GM21447 (cell line): Measurements from ENCODE around the gene ATP2A1.
"Not testable (repeated sequence)": the region's sequence is repeated elsewhere in the genome, so short reads cannot be mapped to it uniquely, and the experiment has no call there.

ENCODE experiments used
- ATAC-seq: cut with Tn5 transposase; IDR thresholded peaks from one replicate; pipeline ENCODE4 v1.9.1; 2021; ENCODE audit not compliant: unreplicated experiment

The ATP2A1 gene

GRCh38 chr16:28880955-28881354 is 2.7 kb downstream of the ATP2A1 start:
- ATAC-seq, result no peak

GRCh38 chr16:28881565-28881964 is 3.3 kb downstream of the ATP2A1 start:
- ATAC-seq, result not testable (repeated sequence)

GRCh38 chr16:28882551-28883160 is 4.4 kb downstream of the ATP2A1 start:
- no peak for ATAC-seq

GRCh38 chr16:28883221-28883996 is 5.1 kb downstream of the ATP2A1 start:
- no peak for ATAC-seq

GRCh38 chr16:28884045-28884444 is 5.8 kb downstream of the ATP2A1 start:
- ATAC-seq, result no peak

GRCh38 chr16:28886945-28887344 is 8.7 kb downstream of the ATP2A1 start:
- no peak for ATAC-seq

- not testable (repeated sequence) for ATAC-seq
Measured at GRCh38 chr16:28890355-28890754, 12.1 kb downstream of the ATP2A1 start.

GRCh38 chr16:28891964-28892890 is 13.9 kb downstream of the ATP2A1 start:
- ATAC-seq, result no peak

- ATAC-seq, result no peak
Measured at GRCh38 chr16:28893291-28893690, 15.0 kb downstream of the ATP2A1 start.

GRCh38 chr16:28895609-28896008 is 17.3 kb downstream of the ATP2A1 start:
- no peak for ATAC-seq

GRCh38 chr16:28897826-28898225 is 19.5 kb downstream of the ATP2A1 start:
- ATAC-seq, result no peak

GRCh38 chr16:28898266-28898665 is 20.0 kb downstream of the ATP2A1 start:
- no peak for ATAC-seq

- ATAC-seq, result no peak
Measured at GRCh38 chr16:28898942-28899341, 20.7 kb downstream of the ATP2A1 start.

GRCh38 chr16:28899882-28900590 is 21.7 kb downstream of the ATP2A1 start:
- no peak for ATAC-seq

- ATAC-seq, result no peak
Measured at GRCh38 chr16:28900601-28901000, 22.3 kb downstream of the ATP2A1 start.

GRCh38 chr16:28901862-28902261 is 23.6 kb downstream of the ATP2A1 start:
- no peak for ATAC-seq

- ATAC-seq, result no peak
Measured at GRCh38 chr16:28902909-28903308, 24.6 kb downstream of the ATP2A1 start.

GRCh38 chr16:28903344-28904042 is 25.2 kb downstream of the ATP2A1 start:
- ATAC-seq, result no peak

- ATAC-seq, result no peak
Measured at GRCh38 chr16:28904363-28904762, 26.1 kb downstream of the ATP2A1 start.

GRCh38 chr16:28904828-28905227 is 26.5 kb downstream of the ATP2A1 start:
- no peak for ATAC-seq
